ENCODE measurements around the gene PAPPA2.

DNA sequence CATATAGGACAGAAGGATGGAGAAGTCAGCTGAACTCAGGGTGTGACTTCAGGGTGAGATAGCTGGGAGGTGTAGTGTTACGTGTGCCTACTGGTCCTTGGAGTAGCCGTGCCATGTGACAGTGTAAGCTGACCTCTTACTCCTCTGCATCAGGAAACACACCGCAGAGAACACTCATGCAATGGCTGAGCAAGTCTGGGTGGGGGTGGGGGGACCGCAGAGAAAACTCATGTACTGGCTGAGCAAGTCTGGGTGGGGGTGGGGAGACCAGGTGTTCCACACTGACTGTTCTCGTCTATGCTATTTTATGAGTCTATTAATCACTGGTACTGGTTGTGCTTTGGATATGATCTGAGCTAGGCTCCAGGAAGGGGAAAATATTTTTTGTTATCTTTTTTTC, 233.1 kb downstream of the PAPPA2 start:
- TF ChIP-seq CTCF (IDR thresholded peaks at IDR 0.05) (no peak), POLR2A (IDR thresholded peaks at IDR 0.05) (no peak)
